Astrocyte (in vitro differentiated cells and primary cell): Measurements from ENCODE around the gene RASL10B. TPM values are rescaled to one million over a fixed set of nuclear protein-coding genes. Genes with fewer than 3 reads are reported as not detected.

Source experiments
- DNase-seq: peaks from one replicate; pipeline ENCODE4 v3.0.0-alpha.2; 2010; ENCODE audit warnings: low read depth
- FAIRE-seq: peaks from 2 replicates; lab custom pipeline; 2011; peaks lifted over from hg19 to GRCh38; lab: Jason Lieb, UNC
- H2AFZ ChIP-seq: 2 replicates; pipeline ENCODE4 v1.6.0; 2012; ENCODE audit warnings: low read depth, low read length, inconsistent platforms
- H3K27ac ChIP-seq: 2 replicates; pipeline ENCODE4 v1.5.1; 2011; ENCODE audit warnings: low read depth, low read length, inconsistent platforms
- H3K27me3 ChIP-seq: 2 replicates; pipeline ENCODE4 v1.6.0; 2011; ENCODE audit warnings: low read length, inconsistent platforms; ENCODE audit not compliant: insufficient read depth
- H3K36me3 ChIP-seq: 2 replicates; pipeline ENCODE4 v1.5.1; 2011; ENCODE audit warnings: low read length, inconsistent platforms; ENCODE audit not compliant: insufficient read depth
- H3K4me1 ChIP-seq: 2 replicates; pipeline ENCODE4 v1.5.1; 2011; ENCODE audit warnings: low read length, inconsistent platforms; ENCODE audit not compliant: insufficient read depth
- H3K4me2 ChIP-seq: 2 replicates; pipeline ENCODE4 v1.6.0; 2012; ENCODE audit warnings: low read length, inconsistent platforms
- H3K4me3 ChIP-seq: 2 replicates; pipeline ENCODE4 v1.5.1; 2011; ENCODE audit warnings: low read depth, mild to moderate bottlenecking, low read length, inconsistent platforms; ENCODE audit not compliant: insufficient read depth
- H3K79me2 ChIP-seq: 2 replicates; pipeline ENCODE4 v1.6.0; 2012; ENCODE audit warnings: mild to moderate bottlenecking, low read length, inconsistent platforms; ENCODE audit not compliant: insufficient read depth
- H3K9ac ChIP-seq: 2 replicates; pipeline ENCODE4 v1.6.0; 2012; ENCODE audit warnings: mild to moderate bottlenecking, low read length, inconsistent platforms
- H3K9me3 ChIP-seq: 2 replicates; pipeline ENCODE4 v1.5.1; 2012; ENCODE audit warnings: low read depth, mild to moderate bottlenecking, low read length, inconsistent platforms; ENCODE audit not compliant: insufficient read depth
- H4K20me1 ChIP-seq: 2 replicates; pipeline ENCODE4 v1.6.0; 2012; ENCODE audit warnings: low read length, inconsistent platforms; ENCODE audit not compliant: insufficient read depth
- H3K27ac Mint-ChIP-seq: one replicate; pipeline ENCODE4 v1.8.0; 2021; ENCODE audit warnings: mild to moderate bottlenecking, mixed read lengths; ENCODE audit not compliant: unreplicated experiment
- H3K27me3 Mint-ChIP-seq: one replicate; pipeline ENCODE4 v1.8.0; 2021; ENCODE audit warnings: low read depth, mixed read lengths; ENCODE audit not compliant: unreplicated experiment
- H3K36me3 Mint-ChIP-seq: one replicate; pipeline ENCODE4 v1.8.0; 2021; ENCODE audit warnings: low read depth, mixed read lengths; ENCODE audit not compliant: unreplicated experiment
- H3K4me1 Mint-ChIP-seq: one replicate; pipeline ENCODE4 v1.8.0; 2021; ENCODE audit warnings: low read depth, mixed read lengths; ENCODE audit not compliant: unreplicated experiment
- H3K4me3 Mint-ChIP-seq: one replicate; pipeline ENCODE4 v1.8.0; 2021; ENCODE audit warnings: mild to moderate bottlenecking, moderate library complexity, mixed read lengths; ENCODE audit not compliant: unreplicated experiment
- H3K9me3 Mint-ChIP-seq: one replicate; pipeline ENCODE4 v1.8.0; 2021; ENCODE audit warnings: mild to moderate bottlenecking, mixed read lengths; ENCODE audit not compliant: unreplicated experiment
- EZH2 ChIP-seq: IDR thresholded peaks from 2 replicates; pipeline ENCODE4 v1.6.1; 2012; ENCODE audit warnings: mild to moderate bottlenecking, low read length, inconsistent platforms; ENCODE audit not compliant: insufficient read depth
- total RNA-seq: library from RNA; stranded (reverse); gene quantifications from 2 replicates; pipeline ENCODE4 v1.2.1, GENCODE V29; 2021
- TF ChIP-seq, protein P1 (sequence below): IDR thresholded peaks from 2 replicates; pipeline ENCODE4 v1.5.1; 2011; ENCODE audit warnings: low read depth, mild to moderate bottlenecking, inconsistent platforms, low read length, moderate library complexity; ENCODE audit not compliant: insufficient read depth

The RASL10B gene
- total RNA-seq, 1 donor from 2014 or later, result 21.7 TPM

DNA sequence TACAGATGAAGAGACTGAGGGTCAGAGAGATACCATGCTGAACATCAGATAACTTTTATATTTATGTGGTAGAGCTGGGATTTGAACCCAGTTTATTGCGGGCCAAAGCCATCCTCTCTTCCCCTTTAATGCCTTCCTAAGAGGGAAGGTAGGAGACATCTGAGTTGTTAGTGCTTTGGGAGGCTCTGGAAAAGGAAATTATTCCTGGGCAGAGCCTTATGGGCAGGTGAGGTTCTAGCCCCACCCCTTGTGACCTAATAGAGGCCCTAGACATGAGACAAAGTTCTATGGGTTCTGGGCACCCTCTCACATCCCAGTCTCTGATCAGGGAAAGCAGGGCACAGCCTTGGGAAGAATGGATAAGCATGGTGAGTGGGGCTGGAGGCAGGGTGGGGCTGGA is 29.1 kb downstream of the RASL10B start, which contains the start of gene C17orf50:
Gene C17orf50, plus strand, starts transcription at position 301 of the 400 bp plus-strand sequence. Its CDS starts 55 bp downstream, at position 356.
- Histone ChIP-seq H3K4me1 (peaks cover 8% of the 10 kb centered on the region), H3K4me3 (no peak within 1 kb of the TSS), H2AFZ (no peak within 1 kb of the TSS), H3K27me3 (peaks cover 4% of the 10 kb centered on the region), H3K9ac (no peak within 1 kb of the TSS), H3K27ac (no peak within 1 kb of the TSS), H3K9me3 (no peaks in the 10 kb centered on the region), H3K4me2 (no peak within 1 kb of the TSS), H3K79me2 (no peaks in the 10 kb centered on the region), H4K20me1 (no peaks in the 10 kb centered on the region), H3K36me3 (no peaks in the 10 kb centered on the region)
- FAIRE-seq (no peak), DNase-seq (no peak)
- TF ChIP-seq, protein P1, sequence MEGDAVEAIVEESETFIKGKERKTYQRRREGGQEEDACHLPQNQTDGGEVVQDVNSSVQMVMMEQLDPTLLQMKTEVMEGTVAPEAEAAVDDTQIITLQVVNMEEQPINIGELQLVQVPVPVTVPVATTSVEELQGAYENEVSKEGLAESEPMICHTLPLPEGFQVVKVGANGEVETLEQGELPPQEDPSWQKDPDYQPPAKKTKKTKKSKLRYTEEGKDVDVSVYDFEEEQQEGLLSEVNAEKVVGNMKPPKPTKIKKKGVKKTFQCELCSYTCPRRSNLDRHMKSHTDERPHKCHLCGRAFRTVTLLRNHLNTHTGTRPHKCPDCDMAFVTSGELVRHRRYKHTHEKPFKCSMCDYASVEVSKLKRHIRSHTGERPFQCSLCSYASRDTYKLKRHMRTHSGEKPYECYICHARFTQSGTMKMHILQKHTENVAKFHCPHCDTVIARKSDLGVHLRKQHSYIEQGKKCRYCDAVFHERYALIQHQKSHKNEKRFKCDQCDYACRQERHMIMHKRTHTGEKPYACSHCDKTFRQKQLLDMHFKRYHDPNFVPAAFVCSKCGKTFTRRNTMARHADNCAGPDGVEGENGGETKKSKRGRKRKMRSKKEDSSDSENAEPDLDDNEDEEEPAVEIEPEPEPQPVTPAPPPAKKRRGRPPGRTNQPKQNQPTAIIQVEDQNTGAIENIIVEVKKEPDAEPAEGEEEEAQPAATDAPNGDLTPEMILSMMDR, result no peak
- no peak for TF ChIP-seq EZH2
- peaks cover 3% of the 10 kb centered on the region for H3K9me3 Mint-ChIP-seq
- no peak within 1 kb of the TSS for H3K4me3 Mint-ChIP-seq
- peaks cover 5% of the 10 kb centered on the region for H3K27me3 Mint-ChIP-seq
- no peak within 1 kb of the TSS for H3K27ac Mint-ChIP-seq
- H3K4me1 Mint-ChIP-seq, result peaks cover 9% of the 10 kb centered on the region
- H3K36me3 Mint-ChIP-seq, result peaks cover 1% of the 10 kb centered on the region

DNA sequence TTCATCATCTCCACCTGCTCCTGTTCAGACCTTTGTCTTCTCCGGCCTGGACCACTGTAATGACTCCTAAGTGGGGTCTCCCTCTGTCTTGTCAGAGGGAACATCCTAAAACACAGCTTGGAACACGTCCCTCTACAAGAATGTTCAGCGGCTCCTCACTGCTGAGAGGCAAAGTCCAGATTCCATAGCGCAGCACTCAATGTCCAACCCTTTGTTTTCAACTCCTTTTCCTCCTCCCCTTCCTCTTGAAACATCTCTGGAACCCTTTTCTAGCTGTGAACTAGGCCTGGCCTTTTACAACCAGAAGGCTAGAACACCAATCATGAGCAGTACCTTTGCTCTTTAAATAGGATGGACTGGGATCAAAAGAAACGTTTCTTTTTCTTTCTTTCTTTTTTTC is 30.2 kb downstream of the RASL10B start:
- Mint-ChIP-seq H3K27ac (no peak overlapping the region), H3K4me1 (peaks cover 15% of the 10 kb centered on the region), H3K27me3 (peaks cover 5% of the 10 kb centered on the region), H3K4me3 (no peak overlapping the region), H3K9me3 (peaks cover 3% of the 10 kb centered on the region), H3K36me3 (no peaks in the 10 kb centered on the region)
- Histone ChIP-seq H3K9me3 (no peaks in the 10 kb centered on the region), H3K9ac (no peak overlapping the region), H3K27ac (no peak overlapping the region), H3K4me2 (no peak overlapping the region), H4K20me1 (no peaks in the 10 kb centered on the region), H3K27me3 (peaks cover 4% of the 10 kb centered on the region), H2AFZ (no peak overlapping the region), H3K4me3 (no peak overlapping the region), H3K4me1 (peaks cover 8% of the 10 kb centered on the region), H3K36me3 (no peaks in the 10 kb centered on the region), H3K79me2 (no peaks in the 10 kb centered on the region)
- DNase-seq (no peak), FAIRE-seq (no peak)
- TF ChIP-seq EZH2, result no peak
- TF ChIP-seq, protein P1, result no peak

DNA sequence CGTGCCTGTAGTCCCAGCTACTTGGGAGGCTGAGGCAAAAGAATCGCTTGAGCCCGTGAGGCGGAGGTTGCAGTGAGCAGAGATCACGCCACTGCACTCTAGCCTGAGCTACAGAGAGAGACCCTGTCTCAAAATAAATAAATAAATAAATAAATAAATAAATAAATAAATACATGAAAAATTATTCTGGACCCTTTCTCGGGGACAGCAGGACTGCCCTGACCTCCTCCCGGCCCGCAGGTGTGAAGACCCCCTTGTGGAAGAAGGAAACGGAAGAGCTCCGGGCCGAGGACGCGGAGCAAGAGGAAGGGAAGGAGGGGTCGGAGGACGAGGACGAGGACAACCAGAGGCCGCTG is 32.3 kb downstream of the RASL10B start:
- Histone ChIP-seq H2AFZ (peak overlapping the region; percentile 90), H3K9ac (no peak overlapping the region), H3K4me3 (no peak overlapping the region), H3K79me2 (no peaks in the 10 kb centered on the region), H3K9me3 (no peaks in the 10 kb centered on the region), H3K27me3 (peaks cover 4% of the 10 kb centered on the region), H3K4me1 (peaks cover 8% of the 10 kb centered on the region), H4K20me1 (no peaks in the 10 kb centered on the region), H3K36me3 (no peaks in the 10 kb centered on the region), H3K4me2 (peak overlapping the region; percentile 90), H3K27ac (no peak overlapping the region)
- H3K27ac Mint-ChIP-seq, result no peak overlapping the region
- TF ChIP-seq, protein P1, result no peak
- no peak for TF ChIP-seq EZH2
- H3K4me3 Mint-ChIP-seq, result peak overlapping the region; percentile 78
- H3K4me1 Mint-ChIP-seq, result peaks cover 15% of the 10 kb centered on the region
- FAIRE-seq, result no peak
- H3K27me3 Mint-ChIP-seq, result peaks cover 15% of the 10 kb centered on the region
- H3K36me3 Mint-ChIP-seq, result no peaks in the 10 kb centered on the region
- peaks cover 3% of the 10 kb centered on the region for H3K9me3 Mint-ChIP-seq
- DNase-seq, result no peak
